SK-N-SH (cell line): Measurements from ENCODE around the gene PGGHG.

Experiments used
- CTCF ChIP-seq: fragments of 200-600 bp; sonication (generic); IDR thresholded peaks from 2 replicates; pipeline ENCODE4 v1.6.1; 2017; ENCODE audit warnings: antibody characterized with exemption, mild to moderate bottlenecking, moderate library complexity
- JUND ChIP-seq: IDR thresholded peaks from 2 replicates; pipeline ENCODE4 v1.4.0; 2012
- POLR2AphosphoS5 ChIP-seq: IDR thresholded peaks from 2 replicates; pipeline ENCODE4 v1.6.1; 2012; ENCODE audit warnings: low read depth, low read length
- RAD21 ChIP-seq: IDR thresholded peaks from 2 replicates; pipeline ENCODE4 v1.6.1; 2012; ENCODE audit warnings: mild to moderate bottlenecking, low read length
- REST ChIP-seq: IDR thresholded peaks from 2 replicates; pipeline ENCODE4 v1.6.1; 2012; ENCODE audit warnings: mild to moderate bottlenecking, low read depth, low read length, moderate library complexity
- YY1 ChIP-seq: IDR thresholded peaks from 2 replicates; pipeline ENCODE4 v1.4.0; 2012; ENCODE audit warnings: low read depth, mild to moderate bottlenecking
- ZBTB33 ChIP-seq: IDR thresholded peaks from 2 replicates; pipeline ENCODE4 v1.4.0; 2012; ENCODE audit warnings: low read depth, borderline replicate concordance

GRCh38 chr11:253160-253885 is 35.6 kb upstream of the PGGHG start:
- TF ChIP-seq JUND (no peak), CTCF (no peak), ZBTB33 (no peak), POLR2AphosphoS5 (no peak), YY1 (no peak), REST (no peak), RAD21 (no peak)
